HG03280 (cell line): ENCODE measurements around the gene HOXD9.

Experiments
- ATAC-seq: cut with Tn5 transposase; IDR thresholded peaks from one replicate; pipeline ENCODE4 v1.9.1; 2021; ENCODE audit warnings: mild to moderate bottlenecking, moderate library complexity; ENCODE audit not compliant: unreplicated experiment

The HOXD9 gene

GRCh38 chr2:176137252-176137580 is 14.7 kb downstream of the HOXD9 start:
- no peak for ATAC-seq

- ATAC-seq: no peak
Measured at GRCh38 chr2:176137906-176138305, 15.4 kb downstream of the HOXD9 start.

- ATAC-seq: no peak
Measured at GRCh38 chr2:176138526-176138922, 16.0 kb downstream of the HOXD9 start.

DNA sequence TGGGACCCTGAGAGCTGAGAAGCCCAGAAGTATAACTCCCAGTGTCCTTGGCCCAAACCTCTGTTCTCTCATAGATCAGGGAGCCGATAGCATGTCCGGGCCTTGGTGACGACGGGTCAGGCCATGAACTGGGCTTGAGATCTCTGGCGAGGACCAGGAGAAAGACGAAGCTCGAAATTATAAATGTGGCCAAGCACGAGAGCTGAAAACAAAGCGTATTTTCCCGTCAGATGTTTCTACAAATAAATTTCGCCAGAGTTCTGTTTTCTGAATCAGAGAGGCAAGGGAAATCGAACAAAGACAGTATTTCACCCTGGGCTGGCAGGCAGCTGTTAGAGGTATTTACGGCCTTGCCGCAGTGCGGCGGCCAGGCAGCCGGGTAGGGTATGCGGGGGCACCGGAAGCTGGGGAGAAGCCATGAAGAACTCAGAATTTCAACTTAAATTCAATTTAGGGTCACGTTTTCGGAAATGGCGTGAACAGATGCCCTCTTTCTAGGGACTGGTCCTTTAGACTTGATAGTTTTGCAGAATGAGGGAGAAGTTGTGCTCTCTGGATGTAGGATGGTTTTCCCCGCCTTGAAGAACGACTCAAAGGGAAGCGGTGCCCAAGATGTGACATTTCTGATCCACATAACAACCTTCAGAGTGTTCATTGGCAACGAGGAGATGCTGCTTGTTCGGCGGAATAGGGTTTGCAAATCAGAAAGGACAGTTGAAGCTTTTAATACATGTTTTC is 16.6 kb downstream of the HOXD9 start:
- no peak for ATAC-seq

DNA sequence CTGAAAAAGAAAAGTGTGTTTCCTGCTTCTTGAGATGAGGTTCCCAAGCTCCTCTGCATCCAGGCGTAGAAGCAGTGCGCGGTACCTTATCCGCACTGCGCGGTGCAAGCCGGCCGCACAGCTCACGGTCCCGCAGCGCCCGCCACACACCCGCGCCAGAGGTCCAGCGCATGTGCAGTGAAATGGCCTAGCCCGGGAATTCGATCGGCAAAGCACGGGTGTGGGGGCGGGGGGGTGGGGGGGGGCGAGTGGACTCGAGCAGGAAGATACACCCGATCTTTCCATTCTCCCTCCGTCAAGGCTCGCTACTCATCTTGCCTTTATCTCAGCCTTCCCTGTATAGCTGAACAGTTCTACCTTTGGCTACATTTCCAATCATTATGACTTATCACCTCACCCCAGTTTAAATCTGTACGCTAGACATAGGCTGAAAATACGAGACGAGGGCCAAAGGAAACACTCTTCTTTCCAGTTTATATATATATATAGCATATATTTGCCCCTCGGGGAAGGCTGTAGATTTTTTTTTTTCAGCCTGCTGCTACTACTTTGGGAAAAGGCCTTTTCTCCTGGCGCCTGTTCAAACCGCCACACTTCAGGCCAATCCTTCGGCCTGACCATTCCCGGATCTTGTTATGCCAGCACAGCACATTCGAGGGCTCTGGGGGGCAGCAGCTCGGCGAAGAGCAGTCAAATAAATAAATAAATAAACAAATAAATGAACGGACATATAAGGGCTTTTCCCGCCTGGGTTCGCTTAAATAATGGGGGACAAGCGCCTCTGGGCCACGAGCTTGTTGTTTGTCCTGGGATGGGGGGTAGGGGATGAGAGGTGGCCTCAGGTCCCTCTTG is 17.4 kb downstream of the HOXD9 start:
- no peak for ATAC-seq

GRCh38 chr2:176140513-176141317 is 18.2 kb downstream of the HOXD9 start:
- ATAC-seq: peak; percentile 94

DNA sequence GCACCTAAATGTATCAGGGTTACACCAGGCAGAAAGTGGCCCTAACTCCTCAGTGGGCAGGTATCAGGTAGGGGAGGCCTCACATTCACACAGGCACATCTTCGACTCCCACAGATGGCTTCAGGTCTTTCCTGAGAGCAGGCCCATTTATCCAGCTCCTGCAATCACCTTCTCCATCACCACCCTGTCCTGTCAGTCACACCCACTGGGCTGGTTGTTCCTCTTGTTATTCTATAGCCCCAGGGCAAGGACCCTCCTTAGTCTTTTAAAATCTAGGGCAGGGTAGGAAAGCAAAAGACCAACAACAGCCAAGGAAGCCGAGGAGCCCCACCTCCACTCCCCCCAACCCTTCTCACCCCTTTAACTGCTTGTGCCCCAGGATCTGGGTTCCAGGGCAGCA is 19.8 kb downstream of the HOXD9 start:
- no peak for ATAC-seq

- ATAC-seq: no peak
Measured at GRCh38 chr2:176145085-176145969, 22.8 kb downstream of the HOXD9 start.

GRCh38 chr2:176146101-176146500 is 23.6 kb downstream of the HOXD9 start:
- ATAC-seq: no peak

DNA sequence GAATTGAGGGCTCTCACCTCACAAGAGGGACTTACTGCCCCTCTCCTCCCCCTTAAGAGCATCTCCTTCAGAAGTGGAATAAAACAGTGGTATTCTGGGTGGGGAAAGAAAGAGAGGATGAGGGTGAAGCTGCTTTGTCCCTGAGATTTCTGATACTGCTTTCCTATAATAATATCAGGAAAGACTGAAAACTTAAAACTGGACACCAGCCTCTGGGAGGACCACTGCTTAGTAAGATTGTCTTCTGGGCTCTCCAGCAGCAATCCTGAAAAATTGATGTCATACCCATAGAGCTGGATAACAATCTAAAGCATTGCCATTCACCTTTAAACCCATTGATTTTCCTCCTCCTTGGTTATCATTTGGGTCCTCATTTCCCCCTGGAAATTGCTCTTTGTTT is 24.1 kb downstream of the HOXD9 start:
- ATAC-seq: no peak

DNA sequence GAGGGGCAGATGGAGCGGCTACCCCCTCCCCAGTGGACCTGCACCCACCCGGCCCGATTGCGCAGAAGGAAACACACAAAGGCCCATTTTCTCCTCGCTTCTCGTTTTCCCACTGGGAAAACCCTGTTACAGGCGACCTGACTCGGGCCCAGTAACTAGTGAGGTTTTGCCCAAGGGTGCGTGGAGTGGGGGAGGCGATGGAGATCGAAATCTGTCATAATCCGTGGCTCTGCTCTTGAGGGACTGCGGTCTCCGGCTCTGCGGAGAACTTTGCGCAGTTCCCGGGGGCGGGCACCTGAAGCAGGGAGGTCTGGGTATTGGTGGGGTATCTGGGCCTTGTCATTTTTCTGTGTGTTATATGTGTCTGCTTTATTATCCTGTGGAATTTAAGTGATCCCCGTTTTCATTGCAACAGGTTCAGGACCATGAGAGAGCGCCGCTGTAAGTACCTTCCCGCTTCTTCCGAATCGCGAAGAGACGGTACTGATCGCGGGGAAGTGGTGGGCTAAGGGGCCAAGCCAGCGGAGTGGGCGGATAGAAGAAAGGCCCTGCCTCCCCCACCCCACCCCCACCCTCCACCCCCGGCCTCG is 24.8 kb downstream of the HOXD9 start:
- no peak for ATAC-seq

- no peak for ATAC-seq
Measured at GRCh38 chr2:176147800-176148496, 25.4 kb downstream of the HOXD9 start.

DNA sequence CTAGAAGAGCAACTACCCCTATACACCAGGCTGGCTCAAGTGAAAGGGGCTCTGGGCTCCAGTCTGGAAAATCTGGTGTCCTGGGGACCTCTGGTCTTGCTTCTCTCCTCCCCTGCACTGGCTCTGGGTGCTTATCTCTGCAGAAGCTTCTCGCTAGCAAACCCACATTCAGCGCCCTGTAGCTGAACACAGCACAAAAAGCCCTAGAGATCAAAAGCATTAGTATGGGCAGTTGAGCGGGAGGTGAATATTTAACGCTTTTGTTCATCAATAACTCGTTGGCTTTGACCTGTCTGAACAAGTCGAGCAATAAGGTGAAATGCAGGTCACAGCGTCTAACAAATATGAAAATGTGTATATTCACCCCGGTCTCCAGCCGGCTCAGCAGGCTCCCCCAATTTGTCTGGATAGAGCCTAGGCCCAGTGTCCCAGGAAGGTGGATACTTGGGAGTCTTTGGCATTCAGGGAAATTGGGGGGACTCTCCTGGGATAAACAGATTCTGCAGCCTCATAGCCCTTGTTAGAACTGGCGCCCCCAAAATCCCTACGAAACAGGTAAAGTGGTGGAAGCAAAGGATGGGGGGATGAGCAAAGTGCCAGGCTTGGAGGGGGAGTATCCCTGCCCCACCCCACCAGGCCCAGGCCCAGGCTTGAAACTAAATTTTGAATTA is 26.4 kb downstream of the HOXD9 start:
- no peak for ATAC-seq

DNA sequence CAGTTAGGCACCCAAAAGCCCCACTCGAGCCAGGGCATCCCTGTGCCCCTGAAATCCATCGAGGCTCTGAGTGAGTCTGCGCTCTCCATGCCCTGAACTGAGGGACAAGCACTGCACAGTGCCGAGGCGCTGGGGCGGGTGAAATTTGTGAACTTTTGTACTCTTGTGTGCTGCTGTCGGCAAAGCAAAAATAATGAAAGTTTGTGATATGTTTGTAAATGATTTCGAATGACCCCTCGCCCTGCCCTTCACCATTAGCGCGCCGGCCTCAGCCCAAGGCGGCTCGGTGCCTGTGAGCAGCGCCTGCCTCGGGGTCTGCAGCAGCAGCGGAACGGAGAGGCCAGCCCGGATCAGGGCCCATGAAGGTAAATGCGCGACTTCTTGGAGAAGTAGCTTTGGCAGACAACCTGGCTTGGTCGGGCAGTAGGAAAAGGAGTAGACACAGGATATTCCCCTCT is 27.0 kb downstream of the HOXD9 start:
- ATAC-seq: no peak

DNA sequence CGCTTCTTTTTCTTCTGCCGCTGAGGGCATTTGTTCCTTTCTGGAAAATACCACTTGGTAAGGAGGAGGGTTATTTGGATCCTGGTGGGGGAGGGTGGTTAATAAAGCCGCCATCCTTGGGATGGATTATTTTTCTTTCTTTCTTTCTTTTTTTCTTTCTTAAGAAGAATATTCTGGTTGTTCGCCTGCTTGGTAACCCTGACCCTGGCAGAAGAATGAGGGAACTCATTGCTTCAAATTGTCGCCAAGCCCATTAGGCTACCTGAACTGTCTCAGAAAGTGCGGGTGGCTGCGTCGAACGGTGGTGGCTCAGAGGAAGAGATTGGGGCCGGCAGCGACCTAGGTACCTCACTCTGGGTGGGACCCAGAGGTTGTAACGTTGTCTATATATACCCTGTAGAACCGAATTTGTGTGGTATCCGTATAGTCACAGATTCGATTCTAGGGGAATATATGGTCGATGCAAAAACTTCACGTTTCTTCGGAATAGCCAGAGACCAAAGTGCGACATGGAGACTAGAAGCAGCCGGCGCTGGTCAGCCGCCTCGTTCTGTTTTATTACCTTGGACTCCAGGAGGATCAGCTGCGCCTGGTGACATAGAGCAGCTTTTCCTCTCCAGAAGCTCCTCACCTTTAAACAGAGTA is 27.5 kb downstream of the HOXD9 start:
- ATAC-seq: no peak

GRCh38 chr2:176150584-176151441 is 28.3 kb downstream of the HOXD9 start:
- ATAC-seq: no peak

GRCh38 chr2:176151442-176152287 is 29.1 kb downstream of the HOXD9 start, which contains the start of gene HOXD4:
Gene HOXD4, plus strand, starts transcription at chr2:176151550. Its CDS starts 84 bp downstream, at chr2:176151634.
- ATAC-seq: no peak
